ENCODE data around the gene TBC1D9B. TPM values are rescaled to one million over a fixed set of nuclear protein-coding genes. Genes with fewer than 3 reads are reported as not detected.
"Not testable (repeated sequence)": the region's sequence is repeated elsewhere in the genome, so short reads cannot be mapped to it uniquely, and the experiment has no call there.

Gene TBC1D9B
- total RNA-seq, 1 donor from 2014 or later, result 149 TPM

DNA sequence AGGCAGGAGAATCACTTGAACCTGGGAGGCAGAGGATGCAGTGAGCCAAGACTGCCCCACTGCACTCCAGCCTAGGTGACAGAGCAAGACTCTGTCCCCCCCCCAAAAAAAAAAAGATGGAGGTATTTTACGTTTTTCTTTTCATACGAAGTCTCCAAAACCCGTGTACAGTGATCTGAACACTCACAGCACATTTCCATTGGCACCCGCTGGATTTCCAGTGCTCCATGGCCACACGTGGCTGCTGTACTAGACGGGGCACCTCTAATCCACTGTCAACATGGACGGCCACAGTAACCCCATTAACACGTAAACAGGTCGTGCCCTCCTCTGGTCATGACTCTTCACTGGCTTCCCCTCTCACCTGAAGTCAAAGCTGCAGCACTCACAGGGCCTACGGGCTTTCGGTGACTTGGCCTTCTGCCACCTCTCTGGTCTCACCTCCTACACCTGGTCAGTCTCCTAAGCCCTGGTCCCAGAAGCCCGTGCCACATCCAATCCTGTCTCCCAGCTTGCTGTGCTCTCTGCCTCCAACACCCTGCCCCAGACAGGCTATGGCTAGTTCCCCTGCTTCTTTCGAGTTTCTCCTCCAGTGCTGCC, 22.1 kb downstream of the TBC1D9B start:
- no peak for DNase-seq (ENCODE audit: low spot score)

DNA sequence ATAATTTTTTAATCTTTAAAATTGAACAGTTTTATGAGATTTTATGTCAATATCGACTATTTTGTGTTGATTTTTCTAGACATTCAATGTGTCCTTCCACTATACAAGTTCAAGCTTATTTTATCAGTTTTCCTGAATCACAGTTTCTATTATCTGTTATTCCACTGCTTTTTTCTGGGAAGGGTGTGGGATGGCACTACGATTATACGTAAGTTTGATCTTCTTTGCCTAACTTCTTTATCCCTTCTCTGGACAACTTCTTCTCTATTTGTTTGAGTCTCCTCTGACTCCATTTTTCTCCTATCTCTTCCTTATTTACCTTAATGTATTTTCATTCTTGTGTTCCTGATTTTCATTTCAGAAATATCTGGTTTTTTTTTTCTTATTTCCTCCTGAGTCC, 24.5 kb downstream of the TBC1D9B start:
- no peak for DNase-seq (ENCODE audit: low spot score)

GRCh38 chr5:179882338-179882737, 25.4 kb downstream of the TBC1D9B start:
- DNase-seq (ENCODE audit: low spot score), result no peak

DNA sequence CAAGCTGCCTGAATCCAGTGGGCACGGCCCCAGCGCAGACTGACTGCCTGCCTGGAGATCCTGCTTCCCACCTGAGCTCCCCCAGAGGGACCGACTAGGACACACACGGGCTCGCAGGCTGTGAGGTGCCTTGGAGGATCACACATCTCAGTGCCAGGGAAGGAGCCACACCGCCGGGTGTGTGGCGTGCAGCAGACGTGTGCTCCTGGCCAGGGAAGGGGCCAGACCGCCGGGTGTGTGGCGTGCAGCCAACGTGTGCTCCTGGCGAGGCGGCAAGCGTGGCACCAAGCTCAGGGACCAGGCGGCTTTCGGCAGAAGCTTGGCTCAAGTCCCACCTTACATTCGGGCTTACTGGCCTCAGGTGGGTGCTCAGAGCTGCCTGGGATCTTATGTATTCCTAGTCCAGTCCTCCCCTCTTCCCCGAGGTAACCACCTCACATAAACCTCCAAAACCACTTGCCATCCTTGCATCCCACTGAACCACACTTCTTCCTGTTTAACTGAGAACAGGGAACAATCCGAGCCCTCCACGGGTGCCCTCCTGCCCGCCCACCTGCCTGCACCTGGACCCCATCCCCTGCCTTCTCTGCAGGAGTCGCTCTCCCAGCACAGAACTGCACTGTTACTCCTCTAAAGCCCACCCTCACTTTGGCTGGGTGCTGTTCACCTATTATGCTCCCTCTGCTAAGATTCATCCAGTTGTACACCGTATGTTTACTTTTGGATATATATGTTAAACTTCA, 26.7 kb downstream of the TBC1D9B start:
- no peak for DNase-seq (ENCODE audit: low spot score)

GRCh38 chr5:179880066-179880650, 27.5 kb downstream of the TBC1D9B start:
- DNase-seq (ENCODE audit: low spot score), result no peak

DNA sequence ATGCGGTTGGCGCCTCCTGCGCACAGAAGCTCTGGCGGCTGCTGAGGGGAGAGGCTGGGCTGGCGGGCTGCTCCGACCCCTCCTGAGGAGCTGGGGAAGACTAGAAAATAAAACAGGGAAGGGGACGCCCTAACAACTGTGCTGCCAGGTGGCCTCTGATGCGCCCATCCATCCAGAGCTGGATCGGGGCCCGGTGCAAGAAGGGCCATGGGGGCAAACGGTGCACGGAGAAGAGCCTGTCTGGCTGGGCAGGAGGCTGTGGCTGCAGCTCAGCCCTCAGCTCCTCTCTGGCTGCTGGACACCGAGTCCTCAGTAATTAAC, 28.0 kb downstream of the TBC1D9B start:
- no peak for DNase-seq (ENCODE audit: low spot score)

- no peak for DNase-seq (ENCODE audit: low spot score)
These were observed 28.6 kb downstream of the TBC1D9B start for GRCh38 chr5:179879003-179879689.

DNA sequence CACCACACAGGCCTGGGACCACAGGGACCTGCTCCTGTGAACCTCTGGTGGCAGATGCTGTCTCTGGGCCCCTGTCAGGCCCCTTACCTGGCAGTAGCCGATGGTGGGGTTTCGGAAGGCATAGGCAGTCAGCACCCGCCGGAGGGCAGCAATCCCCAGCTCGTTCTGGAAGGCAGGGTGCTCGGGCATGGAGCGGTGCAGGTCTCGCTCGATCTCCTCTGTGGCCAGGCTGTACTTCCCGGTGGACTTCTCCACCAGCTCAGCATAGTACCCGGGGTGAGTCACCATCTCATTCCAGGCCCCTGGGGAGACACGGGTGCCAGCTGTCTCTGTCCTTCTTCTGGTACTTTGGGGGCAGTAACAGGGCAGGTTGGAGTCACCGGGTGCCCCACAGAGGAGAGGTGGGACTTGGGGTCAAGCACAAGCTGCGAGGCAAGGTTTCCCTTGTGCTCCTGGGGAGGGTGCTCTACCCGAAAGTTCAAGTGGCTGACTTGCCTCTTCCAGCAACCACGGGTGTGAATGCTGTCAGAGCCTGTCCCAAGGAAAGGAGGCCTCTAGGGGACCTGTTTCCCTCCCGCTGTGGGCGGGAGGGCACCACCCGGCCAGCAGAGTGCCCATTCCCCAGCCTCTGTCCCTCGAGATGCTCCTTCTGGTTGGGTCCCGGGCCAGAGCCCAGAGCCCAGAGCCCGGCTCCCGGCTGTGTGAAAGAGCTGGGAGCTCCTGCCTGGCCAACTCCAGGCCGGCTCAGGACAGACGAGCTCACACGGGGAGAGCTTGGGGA, 29.3 kb downstream of the TBC1D9B start:
- DNase-seq (ENCODE audit: low spot score), result no peak

- DNase-seq (ENCODE audit: low spot score), result no peak
These were observed 31.1 kb downstream of the TBC1D9B start for GRCh38 chr5:179876610-179876952.

DNA sequence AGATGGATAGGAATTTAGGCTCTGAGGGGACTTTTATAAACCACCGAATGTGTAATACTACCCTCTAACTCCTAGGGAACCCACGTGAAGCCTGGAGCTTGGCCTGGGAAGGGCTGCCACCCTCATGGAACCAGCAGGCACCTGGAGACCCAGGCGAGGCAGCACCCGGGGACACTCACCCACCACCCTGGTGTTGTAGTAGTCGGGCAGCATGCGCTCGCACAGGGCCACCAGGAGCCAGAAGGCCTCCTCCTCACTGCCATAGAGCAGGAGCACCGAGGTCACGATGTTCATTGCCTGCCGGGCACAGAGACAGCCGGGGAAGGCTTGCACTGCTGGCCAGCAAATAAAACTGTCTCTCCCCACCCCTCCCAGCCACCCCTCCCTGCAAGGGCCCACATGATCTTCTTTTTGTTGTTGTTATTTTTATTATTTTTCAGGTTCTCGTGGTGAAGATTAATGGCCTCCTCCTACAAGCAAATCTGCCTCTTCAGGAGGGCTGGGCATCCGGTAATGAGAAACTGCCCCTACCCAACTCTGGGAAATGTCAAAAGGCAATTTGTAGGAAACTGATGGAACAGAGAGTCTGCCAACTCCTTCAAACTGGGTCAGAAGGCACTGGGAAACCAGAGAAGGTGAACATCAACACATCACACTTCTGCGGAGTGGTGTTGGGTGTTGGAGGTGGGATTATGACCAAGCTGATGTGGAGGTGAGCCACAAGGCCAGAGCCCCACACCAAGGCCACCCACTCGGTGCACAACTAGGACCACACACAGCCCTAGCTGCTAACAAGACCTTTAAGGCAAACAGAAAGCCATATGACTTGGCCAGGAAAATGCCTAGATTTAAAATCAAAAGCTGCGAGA, 31.7 kb downstream of the TBC1D9B start:
- no peak for DNase-seq (ENCODE audit: low spot score)

GRCh38 chr5:179874536-179875292, 33.0 kb downstream of the TBC1D9B start:
- no peak for DNase-seq (ENCODE audit: low spot score)

GRCh38 chr5:179874136-179874535, 33.6 kb downstream of the TBC1D9B start:
- DNase-seq (ENCODE audit: low spot score), result no peak

GRCh38 chr5:179873588-179874110, 34.0 kb downstream of the TBC1D9B start:
- no peak for DNase-seq (ENCODE audit: low spot score)

DNA sequence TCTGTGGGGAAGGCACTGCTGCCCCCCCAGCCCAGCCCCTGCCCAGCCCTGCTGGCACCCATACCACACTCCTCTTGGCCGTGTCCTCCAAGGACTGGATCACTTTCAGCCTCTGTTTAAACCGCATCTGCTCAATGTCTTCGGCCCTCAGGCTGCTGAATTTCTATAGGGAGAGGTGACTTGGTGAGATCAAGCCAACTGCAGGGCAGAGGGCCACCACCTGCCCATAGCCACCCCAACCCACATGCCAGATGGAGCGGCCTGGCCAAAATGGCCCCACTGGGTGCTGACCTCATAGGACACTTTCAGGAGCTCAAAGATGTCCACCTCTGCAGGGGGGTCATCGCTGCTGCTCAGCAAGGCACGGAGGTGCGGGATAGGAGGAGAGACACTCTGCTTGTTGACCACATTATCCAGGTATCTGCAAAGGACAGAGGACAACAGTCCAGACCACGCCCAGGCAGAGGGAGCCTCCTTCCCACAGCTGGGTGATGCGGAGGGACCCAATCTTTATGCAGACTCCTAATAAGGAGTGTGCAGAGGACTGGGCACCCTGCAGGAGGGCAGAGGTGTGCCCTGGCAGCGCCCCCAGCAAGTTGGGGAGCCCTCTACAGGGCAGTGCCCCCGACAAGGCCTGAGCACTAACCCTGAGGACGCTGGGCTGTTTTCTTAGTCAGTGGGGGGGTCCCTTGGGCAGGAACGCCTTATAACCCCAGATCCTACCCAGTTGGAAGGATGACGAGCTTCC, 34.7 kb downstream of the TBC1D9B start:
- DNase-seq (ENCODE audit: low spot score), result no peak

DNA sequence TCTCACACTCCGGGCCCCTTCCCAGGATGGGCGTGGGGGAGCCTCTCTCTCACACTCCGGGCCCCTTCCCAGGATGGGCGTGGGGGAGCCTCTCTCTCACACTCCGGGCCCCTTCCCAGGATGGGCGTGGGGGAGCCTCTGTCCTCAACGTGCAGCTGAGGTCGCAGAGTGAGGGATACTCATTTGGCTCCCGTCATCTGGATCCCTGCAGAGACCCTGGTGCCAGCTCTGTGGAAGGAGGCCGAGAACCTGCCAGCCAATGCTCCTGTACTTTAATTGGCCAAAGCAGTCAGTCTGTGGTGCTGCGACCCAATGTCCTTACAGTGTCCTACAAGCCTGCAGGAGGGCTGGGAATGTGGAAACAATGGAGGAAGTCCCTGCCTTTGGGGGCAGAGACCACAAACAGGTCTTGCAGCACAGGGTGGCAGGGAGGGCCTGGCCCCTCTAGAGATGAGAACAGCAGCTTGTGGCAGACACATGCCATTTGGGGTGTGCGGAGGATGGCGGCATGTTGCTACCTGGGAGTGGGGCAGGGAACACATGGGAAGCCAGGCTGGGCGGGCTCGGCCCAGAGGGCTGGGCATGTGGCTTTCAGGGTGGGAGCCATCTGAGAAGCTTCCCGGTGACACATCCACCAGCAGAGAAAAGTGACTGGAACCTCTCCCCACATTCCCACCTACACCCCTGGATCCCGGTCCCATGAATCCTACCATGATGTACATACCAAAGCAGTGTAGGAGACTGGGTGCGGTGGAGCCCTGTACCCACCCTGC, 35.5 kb downstream of the TBC1D9B start:
- no peak for DNase-seq (ENCODE audit: low spot score)

DNA sequence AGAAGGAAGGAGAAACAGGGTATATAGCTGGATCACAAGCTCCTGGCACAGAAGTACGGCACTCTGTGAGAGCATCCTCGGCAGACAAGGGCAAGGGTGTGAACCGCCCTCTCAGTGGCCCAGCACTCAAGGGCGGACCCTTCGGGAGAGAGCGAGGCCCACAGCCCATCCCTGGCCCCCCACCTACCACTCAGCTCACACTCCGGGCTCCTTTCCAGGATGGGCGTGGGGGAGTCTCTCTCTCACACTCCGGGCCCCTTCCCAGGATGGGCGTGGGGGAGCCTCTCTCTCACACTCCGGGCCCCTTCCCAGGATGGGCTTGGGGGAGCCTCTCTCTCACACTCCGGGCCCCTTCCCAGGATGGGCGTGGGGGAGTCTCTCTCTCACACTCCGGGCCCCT, 36.2 kb downstream of the TBC1D9B start:
- DNase-seq (ENCODE audit: low spot score), result not testable (repeated sequence)

GRCh38 chr5:179870952-179871351, 36.7 kb downstream of the TBC1D9B start:
- no peak for DNase-seq (ENCODE audit: low spot score)

DNA sequence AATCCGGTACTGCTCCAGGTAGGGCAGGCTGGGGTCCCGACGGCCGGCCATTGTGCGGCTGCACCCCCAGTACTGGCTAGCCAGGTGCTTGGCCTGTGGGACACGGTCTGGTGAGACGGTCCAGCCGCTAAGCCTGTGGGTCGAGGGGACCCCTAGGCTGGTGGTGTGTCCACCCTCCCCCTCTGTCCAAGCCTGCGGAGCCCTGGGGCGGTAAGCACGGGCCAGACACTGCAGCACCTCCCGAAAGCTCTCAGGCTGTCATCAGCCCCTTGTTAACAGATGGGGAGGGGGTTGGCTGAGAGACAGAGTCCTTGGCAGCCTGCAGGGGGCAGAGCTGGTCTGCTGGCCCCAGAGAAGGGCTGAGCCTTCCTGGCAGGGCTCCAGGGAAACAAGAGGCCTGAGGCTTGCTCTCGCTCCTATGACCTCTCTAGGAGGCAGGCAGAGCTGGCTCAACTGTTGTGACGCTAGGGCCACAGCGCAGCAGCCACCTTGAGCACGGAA, 37.2 kb downstream of the TBC1D9B start:
- DNase-seq (ENCODE audit: low spot score), result no peak

All from mucosa of gallbladder (tissue), 1 donor.